ENCODE results near the gene RB1.

Gene RB1

DNA sequence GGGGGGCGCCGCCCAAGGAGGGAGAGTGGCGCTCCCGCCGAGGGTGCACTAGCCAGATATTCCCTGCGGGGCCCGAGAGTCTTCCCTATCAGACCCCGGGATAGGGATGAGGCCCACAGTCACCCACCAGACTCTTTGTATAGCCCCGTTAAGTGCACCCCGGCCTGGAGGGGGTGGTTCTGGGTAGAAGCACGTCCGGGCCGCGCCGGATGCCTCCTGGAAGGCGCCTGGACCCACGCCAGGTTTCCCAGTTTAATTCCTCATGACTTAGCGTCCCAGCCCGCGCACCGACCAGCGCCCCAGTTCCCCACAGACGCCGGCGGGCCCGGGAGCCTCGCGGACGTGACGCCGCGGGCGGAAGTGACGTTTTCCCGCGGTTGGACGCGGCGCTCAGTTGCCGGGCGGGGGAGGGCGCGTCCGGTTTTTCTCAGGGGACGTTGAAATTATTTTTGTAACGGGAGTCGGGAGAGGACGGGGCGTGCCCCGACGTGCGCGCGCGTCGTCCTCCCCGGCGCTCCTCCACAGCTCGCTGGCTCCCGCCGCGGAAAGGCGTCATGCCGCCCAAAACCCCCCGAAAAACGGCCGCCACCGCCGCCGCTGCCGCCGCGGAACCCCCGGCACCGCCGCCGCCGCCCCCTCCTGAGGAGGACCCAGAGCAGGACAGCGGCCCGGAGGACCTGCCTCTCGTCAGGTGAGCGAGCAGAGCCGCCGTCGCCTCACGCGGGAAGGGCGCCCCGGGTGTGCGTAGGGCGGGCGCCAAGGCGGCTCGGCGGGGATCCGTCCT, at the start of gene RB1:
Gene RB1 (plus strand): TSS at position 393 of the 784 bp plus-strand sequence. CDS start 162 bp downstream, at position 555.
- peak; percentile 85 for DNase-seq

DNA sequence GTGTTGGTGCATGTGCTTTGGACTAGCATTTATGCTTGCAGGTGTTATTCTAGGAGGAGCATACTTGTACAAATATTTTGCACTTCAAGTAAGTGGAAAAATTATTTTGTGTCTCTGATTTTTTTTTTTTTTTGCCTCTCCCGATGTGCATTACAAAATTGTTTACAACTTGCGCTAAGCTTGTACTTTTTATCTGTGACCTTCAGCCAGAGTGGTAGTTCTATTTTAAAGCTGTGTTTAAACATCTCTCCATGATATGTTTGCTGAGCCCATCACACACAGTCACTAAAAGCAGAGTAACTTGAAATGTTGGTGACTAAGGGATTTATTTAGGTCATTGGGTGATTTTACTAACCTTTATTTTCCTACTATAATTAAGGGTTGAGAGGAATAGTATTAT, 49.7 kb upstream of the RB1 start:
- no peak for DNase-seq

DNA sequence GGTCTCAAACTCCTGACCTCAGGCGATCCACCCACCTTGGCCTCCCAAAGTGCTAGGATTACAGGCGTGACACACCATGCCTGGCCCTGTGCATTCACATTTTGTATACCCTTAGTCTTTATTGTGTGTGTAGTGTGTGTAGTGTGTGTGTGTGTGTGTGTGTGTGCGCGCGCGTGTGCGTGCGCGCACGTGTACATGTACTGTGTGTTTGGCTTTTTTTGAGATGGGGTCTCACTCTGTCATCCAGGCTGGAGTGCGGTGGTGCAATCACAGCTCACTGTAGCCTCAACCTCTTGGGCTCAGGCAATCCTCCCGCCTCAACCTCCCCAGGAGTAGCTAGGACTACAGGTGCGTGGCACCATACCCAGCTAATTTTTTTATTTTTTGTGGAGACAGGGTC, 48.5 kb upstream of the RB1 start:
- DNase-seq = no peak

DNA sequence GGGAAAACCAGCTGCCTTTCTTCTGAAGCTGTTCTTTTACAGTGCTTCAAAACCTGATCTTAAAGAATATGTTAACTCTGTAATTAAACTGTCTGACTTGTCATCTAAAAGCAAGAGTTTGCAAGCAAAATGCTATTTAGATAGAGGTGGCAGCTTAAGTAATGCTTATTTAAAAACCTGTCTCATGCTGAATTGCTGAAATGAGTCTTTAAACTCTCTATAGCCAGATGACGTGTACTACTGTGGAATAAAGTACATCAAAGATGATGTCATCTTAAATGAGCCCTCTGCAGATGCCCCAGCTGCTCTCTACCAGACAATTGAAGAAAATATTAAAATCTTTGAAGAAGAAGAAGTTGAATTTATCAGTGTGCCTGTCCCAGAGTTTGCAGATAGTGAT, 47.6 kb upstream of the RB1 start:
- DNase-seq = no peak

DNA sequence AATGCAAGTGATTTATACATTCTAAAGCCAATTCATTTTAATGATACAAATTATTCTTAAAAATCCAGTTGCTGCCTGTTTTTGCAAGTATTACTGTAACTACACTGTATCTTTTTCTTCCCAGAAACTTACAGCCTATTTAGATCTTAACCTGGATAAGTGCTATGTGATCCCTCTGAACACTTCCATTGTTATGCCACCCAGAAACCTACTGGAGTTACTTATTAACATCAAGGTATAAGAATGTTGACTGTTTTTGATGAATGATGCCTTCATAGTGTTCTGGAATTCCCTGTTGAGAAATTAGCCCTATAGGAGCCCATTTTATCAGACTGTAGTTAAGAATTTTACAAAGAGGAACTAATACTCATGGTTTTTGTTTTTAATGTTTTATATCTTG, 45.5 kb upstream of the RB1 start:
- DNase-seq = no peak

DNA sequence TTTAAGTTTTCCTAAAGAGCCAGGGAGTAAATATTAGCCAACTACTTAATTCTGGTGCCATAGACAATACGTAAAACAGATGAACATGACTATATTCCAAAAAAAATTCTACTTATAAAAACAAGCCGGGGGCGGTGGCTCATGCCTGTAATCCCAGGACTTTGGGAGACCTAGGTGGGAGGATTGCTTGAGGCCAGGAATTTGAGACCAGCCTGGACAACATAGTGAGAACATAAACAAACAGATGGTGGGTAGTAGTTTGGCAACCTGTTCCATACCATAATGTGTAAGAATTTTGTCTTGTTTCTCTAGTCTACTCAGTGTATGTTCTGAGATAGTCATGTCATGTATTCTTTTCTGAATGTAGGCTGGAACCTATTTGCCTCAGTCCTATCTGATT, 45.1 kb upstream of the RB1 start:
- no peak for DNase-seq

DNA sequence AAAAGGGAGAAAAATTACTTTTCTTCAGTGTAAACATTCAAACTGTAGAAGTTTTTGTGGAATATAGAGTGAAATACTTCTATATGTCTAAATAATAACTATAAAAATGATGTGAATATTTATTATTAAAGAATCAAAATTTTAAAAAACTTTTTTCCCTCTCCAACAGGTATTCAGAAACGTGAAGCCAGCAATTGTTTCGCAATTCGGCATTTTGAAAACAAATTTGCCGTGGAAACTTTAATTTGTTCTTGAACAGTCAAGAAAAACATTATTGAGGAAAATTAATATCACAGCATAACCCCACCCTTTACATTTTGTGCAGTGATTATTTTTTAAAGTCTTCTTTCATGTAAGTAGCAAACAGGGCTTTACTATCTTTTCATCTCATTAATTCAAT, 42.6 kb upstream of the RB1 start:
- no peak for DNase-seq

DNA sequence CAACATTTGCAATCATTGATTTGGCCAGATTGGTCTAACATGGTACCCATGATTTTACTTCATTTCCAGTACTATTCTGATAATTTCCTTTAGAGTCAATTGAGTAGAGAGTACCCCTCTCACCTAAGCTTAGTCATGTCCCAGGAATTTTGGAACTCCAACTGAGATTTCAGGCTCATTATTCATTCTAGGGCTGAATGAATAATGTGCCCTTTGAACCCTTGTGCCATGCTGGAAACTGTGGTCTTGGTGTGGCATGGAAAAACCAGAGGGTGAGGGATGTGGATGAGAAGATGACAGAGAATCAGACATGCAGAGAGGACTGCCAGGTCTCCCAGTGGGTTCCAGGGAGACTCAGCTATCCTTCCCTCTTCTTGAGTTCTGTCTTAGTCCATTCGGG, 40.4 kb upstream of the RB1 start:
- no peak for DNase-seq

DNA sequence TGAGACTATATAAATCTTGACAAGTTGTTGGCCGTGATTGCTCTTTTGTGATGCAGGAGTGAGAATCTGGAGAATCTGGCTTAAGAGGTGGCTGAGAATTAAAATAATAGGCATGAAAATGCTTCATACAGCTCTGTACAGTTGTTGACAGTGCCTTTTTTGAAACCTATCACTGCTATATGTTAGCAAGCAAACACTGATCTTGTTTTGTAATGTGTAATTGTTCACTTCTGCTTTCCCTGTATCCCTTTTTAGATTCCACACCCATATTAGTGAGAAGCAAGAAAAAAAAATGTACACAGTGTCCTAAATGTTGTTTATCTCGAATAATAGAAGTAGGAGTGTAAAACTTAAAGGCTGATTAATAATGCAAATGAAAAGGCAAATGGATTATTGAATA, 39.5 kb upstream of the RB1 start:
- no peak for DNase-seq

DNA sequence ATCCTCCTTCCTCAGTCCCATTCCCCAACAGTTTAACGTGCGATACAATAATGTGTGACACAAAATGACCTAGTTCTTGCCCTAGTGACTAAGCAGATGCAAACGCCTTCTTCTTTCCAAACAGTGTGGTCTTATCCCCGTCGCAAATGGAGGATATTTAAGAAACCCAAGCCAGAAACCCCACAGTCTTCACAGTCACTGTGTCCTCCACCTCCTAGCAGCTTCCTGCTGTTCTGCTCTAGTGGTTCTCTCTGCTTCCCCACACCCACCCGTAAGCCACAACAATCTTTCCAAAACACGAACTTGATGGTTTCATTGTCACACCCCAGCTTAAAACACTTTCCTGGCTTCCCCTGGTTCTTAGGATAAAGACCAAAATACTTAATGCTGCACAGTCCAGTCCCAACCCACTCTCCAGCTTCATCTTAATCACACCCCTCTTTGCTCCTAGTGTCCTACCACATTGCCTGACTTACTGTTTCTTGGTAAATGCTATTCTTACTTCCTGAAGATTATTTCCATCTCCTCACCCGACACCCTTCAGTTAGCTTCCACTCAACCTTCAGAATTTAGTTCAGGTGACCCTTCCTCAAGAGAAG, 38.2 kb upstream of the RB1 start:
- peak in 1 of 2 experiments; percentile 7 for DNase-seq

DNA sequence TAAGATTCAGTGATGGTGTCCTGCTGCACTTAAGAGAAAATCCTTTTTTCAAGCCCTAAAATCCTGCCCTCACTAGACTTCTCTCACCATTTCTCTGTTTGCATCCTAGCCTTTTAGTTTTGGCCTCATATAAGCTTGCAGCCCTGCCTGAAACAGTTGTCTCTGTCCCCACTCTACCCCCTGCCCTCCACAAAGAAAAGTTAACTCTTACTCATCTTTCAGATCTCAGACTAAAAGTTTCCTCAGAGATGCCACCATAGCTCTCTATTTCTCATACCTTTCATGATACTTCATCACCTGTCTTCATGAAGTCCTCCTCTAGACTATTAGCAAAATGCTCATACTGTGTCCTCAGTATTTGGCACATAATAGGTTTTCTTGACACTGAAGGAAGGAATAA, 37.4 kb upstream of the RB1 start:
- no peak for DNase-seq

DNA sequence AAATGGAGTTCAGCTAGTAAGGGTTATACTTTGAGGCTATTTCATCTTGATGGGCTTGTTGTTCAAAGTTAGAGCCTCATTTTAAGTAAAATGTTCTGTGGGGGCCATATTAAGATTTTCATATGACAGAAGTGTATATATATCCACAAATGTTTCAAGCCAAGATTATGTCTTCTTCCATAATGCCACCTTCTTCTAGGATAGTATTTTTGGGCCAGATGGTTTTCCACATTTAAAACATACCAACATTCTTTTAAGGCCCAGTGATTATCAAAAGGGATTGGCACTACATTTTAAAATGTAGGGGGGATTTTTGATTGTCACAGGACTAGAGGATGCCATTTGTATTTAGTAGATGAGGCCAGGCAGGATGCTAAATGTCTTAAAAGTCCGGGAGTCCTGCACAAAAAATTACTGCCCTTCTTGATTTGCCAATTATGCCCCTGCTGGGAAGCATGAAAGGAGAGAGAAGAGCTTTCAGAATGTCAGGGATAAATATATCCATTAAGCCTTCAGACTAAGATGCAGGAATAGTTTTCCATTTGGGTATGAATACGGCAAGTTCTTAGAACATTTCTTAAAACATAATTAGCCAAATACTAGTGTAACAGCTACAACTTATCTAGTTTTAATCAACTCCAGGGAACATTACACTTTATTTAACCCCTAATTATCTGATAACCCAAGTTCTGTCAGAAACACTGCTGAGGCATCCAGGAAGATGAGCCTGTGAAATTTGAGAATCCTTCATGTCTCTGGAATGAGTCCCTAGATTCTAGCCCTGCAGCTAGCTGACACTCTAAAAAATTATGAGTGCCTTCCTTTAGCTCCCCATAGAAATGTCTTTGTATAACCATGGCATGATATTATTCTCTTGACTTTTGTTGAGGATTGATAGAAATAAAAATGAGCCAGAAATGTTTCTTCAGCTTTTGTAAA, 36.6 kb upstream of the RB1 start:
- no peak for DNase-seq

DNA sequence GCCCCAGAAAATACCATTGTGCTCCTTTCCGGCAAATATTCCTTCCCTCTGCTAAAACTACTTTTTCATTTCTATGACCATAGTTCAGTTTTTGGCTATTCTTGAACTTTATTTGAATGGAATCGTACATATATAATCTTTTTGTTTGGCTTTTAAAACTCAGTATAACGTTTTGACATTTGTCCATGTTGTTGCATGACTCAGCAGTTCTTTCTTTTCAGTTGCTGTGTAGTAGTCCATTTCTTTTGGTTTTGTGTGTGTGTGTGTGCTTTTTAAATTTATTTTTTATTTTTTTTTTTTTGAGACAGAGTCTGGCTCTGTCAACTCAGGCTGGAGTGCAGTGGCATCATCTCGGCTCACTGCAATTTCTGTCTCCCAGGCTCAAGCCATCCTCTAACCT, 35.5 kb upstream of the RB1 start:
- DNase-seq = no peak

DNA sequence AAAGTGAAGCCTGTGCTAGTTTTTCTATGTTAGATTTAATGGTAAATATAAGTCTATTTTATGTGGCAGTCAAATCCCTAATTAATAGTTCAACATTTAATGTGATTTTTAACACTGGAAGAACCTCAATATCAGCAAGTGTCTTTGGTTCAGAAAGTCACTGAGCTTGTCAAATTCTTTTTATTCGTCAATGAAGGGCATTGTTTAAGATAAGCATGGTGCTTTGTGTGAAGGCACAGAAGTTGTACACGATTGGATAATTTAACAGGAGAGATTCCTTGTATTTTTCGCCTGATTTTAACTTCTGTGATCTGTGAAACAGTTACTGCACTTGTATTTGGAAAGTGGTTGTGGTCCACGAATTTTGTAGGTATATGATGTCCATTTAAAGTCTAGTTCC, 30.2 kb upstream of the RB1 start:
- DNase-seq = no peak

DNA sequence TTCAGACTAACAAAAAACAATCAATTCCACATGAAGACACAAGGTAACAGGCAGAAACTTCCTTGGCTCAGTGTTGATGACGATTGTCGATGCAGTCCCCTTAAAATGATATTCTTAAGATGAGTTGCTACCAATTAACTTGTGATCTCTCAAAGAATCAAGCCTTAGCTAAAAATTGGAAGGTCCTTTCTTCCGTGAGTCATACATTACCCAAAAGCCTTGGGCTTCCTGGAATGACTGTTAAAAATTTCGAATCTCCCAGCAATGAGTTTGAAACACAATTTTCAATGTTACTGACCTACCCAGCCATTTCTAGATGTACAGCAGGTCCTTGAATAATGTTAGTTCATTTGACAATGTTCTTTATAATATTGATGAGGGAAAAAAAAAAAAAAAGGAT, 28.0 kb upstream of the RB1 start:
- DNase-seq = no peak

DNA sequence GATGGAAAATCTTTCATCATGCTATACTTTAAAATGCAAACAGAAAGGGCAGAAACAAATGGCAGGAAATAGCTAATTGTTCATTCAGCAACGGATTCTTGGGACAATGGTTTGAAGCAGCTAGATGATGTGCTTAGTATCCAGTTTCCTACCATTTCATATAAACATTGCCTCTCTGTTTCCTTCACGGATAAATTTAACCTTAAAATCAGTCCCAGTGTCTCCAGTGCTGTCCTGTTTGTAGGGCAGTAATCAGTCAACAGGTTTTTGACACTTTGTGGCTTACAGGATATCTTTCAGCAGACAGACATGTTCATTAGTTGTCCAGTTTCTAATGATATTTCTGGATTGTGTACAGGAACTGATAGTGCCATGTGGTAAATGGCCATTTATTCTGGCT, 24.7 kb upstream of the RB1 start:
- DNase-seq = no peak

DNA sequence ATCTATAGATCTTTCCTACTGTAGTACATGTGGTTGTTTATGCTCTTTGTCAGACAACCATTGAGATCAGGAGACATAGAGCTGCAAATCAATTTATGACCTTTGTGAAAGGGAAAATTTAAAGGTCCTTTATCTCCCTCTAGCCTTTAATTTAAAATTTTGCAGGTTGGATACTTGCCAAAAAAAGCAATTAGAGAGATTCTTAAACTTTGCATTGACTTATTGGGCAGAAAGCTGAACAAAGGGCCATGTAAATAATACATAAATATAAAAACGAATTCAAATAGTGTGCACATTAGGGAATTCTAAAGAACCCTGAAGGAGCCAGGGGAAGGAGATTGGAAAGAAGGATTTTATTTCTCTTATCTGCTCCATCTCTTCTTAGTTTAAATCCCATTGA, 22.0 kb upstream of the RB1 start:
- no peak for DNase-seq

DNA sequence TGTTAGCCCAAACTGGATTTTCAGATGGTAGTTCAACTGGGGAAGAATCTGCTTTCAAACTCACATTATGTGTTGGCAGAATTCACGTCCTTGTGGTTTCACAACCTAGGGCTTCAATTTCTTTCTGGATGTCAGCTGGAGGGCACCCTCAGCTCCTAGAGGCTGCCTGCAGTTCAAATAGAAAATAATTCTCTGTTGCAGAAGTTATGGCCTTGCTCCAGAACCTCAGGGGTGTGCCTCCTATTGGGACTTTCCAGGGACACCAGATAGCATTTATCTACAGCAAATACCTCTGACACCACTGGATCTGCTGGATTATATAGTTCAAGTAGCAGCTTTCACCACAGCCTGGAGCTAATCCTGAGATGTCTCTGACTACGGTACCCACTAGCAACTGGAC, 11.8 kb upstream of the RB1 start:
- no peak for DNase-seq

DNA sequence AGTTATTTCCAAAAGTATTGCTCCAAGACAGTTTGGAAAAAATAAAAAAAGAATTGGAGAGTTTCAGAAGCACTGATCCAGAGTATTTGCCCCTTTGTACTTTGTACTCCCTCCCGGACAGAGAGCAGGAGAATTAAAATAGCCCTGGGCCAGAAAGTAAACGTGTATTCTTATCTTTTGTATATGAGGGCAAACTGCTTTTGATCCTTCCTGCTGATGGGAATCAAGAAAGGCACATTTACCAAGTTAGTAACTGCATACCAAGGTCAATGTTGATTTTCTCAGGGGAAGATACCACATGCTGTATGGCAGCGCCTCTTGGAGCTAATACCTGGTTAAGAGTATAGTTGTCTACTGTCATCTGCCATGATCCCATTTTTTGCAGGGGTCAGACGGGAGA, 10.9 kb upstream of the RB1 start:
- no peak for DNase-seq

DNA sequence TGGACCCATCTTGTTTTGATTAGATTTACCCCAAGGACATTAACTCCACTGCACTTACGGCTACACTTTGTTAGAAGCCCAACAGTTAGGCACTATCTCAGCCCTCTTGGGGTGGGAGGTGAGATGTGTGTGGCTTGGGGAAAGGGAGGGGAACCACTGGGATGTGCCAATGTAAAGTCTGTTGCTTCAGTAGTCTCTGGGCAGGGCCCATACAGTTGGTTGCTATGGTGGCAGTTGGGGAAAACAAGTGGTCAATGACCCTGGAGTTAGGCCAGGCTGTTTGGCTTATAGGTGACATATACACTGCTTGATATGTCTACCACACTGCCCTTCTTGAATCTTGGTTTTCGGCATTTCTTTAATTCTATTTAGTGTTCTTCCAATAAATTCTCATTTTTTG, 8.9 kb upstream of the RB1 start:
- no peak for DNase-seq

DNA sequence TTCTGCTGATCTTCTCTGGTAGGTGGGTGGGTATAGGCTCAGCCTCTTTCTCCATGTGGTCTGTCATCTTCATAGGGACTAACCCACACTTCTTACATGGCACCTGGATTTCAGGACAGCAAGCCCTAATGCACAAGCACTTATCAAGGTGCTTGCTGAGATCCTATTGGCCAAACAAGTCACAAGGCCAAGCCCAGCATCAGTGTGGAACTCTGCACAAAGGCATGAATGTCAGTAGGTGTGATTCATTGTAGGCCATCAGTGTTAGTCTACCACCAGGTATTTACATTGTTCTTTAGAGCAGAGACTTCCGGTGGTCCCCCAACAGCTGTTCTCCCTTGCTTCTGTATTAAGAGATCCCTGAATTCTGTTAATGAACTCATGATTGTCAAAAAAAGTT, 8.3 kb upstream of the RB1 start:
- no peak for DNase-seq

DNA sequence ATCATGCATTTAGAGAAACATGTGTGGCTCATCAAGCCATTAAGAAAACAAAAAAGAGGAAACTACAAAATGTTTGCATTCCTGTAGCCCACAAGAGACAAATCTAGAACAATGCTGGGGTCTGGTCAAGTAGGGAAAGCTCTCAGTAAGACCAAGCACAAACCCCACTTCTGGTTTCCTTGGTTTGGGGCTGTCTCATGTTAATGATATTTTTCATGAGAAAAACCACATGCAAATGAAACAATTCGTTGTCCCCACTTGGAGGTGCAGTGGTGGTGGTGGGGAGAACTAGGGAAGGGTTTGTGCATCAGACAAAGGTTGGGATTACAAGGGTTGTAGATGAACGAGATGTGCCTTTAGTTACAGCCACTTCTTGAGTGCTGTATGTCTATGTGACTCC, 7.0 kb upstream of the RB1 start:
- no peak for DNase-seq

DNA sequence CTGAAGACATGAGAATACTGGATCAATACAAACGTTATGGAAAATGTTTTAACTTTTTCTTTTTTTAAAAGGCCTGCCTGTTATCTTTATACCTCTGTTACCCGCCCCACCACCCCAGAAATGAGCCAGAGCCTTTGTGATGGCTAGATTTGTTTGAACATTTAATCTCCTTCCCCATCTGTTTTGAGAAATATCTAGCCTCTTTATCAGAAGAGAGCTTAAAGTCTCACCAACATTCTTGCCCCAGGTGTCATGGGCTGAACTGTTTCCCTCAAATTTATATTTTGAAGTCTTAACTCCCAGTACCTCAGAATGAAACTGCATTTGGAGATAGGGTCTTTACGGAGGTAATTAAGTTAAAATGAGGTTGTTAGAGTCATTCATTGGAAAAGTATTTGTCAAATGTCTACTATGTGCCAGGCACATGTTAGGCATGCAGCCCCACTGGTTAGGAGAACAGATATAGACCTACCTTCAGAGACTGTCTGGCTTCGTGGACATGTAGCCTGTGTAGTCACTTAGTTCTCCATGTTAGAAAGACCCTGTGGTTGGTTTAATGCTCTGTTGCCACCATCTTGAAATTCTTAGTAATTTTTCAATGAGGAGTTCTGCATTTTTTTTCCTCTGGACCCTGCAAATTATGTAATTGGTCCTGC, 6.3 kb upstream of the RB1 start:
- DNase-seq = no peak
